KOPT-K1 (cell line): ENCODE results near the gene TECTA.

Experiments
- H3K27ac ChIP-seq: fragments of 200-600 bp; sonication (generic); 2 replicates; pipeline ENCODE4 v1.5.1; 2016; ENCODE audit warnings: antibody characterized with exemption, mild to moderate bottlenecking, low read depth, low read length; ENCODE audit not compliant: poor library complexity, severe bottlenecking
- H3K36me3 ChIP-seq: fragments of 200-600 bp; sonication (generic); 2 replicates; pipeline ENCODE4 v1.5.1; 2017; ENCODE audit warnings: antibody characterized with exemption, mild to moderate bottlenecking, low read length, moderate library complexity; ENCODE audit not compliant: insufficient read depth
- H3K9me3 ChIP-seq: fragments of 200-600 bp; sonication (generic); 2 replicates; pipeline ENCODE4 v1.5.1; 2017; ENCODE audit warnings: antibody characterized with exemption, low read length, mild to moderate bottlenecking; ENCODE audit not compliant: insufficient read depth, poor library complexity, severe bottlenecking

TECTA gene

GRCh38 chr11:121100943-121101342 is at the start of gene TECTA:
Gene TECTA, plus strand, starts transcription at chr11:121101243. Its CDS starts 1,423 bp downstream, at chr11:121102666.
- Histone ChIP-seq H3K36me3 (no peaks in the 10 kb centered on the region), H3K9me3 (no peaks in the 10 kb centered on the region), H3K27ac (no peak within 1 kb of the TSS)

GRCh38 chr11:121053244-121053643 is 47.8 kb upstream of the TECTA start:
- Histone ChIP-seq H3K9me3 (no peaks in the 10 kb centered on the region), H3K36me3 (peaks cover 61% of the 10 kb centered on the region), H3K27ac (no peak overlapping the region)

DNA sequence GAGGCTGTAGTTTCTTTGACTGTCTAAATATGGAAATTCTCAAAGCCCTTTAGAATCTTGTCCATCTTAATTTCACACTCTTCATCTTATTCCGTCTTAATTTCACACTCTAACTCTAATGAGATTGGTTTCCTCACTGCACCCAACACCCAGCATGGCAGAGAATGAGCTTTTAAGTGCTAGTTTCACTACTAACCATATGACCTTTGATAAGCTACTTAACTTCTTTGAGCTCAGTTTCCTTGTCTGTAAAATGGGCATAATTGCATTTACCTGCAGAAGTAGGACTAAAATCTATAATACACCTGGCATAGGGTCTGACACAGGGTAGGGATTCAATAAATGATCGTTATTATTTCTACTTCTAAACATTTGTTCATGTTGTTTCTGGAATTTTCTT is 46.8 kb upstream of the TECTA start:
- Histone ChIP-seq H3K9me3 (no peaks in the 10 kb centered on the region), H3K27ac (no peak overlapping the region), H3K36me3 (peaks cover 55% of the 10 kb centered on the region)

DNA sequence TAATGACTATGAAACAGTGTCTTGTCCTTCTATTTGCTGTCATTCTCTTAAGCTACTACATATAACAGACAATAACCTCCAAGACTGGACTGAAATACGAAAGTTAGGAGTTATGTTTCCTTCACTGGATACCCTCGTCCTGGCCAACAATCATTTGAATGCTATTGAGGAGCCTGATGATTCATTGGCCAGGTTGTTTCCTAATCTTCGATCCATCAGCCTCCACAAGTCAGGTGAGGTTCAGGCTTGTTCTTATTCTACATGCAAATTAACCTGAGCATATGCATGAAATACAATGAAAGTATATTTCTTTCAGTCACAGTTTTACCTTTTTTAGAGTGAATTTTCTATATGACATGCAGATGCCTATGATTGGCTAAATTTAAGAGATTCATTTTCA is 46.0 kb upstream of the TECTA start:
- no peak overlapping the region for H3K27ac ChIP-seq
- H3K36me3 ChIP-seq = peaks cover 57% of the 10 kb centered on the region

DNA sequence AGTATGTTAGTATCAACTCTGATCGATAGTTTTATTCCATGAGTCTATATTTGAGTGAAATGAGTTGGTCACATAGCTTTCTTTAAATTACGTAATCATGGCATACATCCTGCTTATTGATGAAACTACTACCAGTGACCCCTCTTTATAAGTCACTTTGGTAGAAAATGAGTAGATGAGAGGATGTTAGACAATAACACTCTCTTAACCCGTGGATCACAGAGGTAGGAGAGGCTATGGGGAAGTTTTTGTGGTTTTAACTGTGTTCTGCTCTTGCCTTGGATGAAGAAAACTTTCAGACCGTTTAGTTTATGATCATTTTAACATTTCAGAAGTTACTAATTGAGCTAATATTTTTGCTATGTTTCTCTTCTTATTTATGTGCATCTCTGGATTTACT is 43.1 kb upstream of the TECTA start:
- H3K9me3 ChIP-seq = no peaks in the 10 kb centered on the region
- H3K36me3 ChIP-seq = peaks cover 69% of the 10 kb centered on the region
- H3K27ac ChIP-seq = no peak overlapping the region

More for the DNA sequence above, 46.0 kb upstream of the TECTA start:
- no peaks in the 10 kb centered on the region for H3K9me3 ChIP-seq

DNA sequence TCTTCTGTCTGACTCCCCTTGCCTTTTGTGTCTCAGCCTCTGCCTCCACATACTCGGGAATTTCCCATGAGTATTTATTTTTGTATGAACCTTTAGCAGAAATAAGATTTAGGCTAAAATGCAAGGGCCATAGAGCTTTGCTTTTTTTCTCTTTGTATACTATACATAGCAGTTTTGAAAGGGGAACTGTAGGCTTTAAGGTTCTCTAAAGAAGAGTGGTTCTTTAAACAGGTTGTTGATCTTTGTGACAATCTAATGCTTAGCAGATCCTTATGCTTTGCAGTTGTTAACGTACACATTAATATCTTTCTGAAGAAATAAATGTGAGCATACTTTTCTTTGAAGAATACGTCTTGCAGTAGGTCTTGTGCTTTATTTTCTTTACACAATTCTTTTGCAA is 42.1 kb upstream of the TECTA start:
- Histone ChIP-seq H3K36me3 (peaks cover 68% of the 10 kb centered on the region), H3K9me3 (no peaks in the 10 kb centered on the region), H3K27ac (no peak overlapping the region)

- H3K36me3 ChIP-seq = peaks cover 74% of the 10 kb centered on the region
- no peak overlapping the region for H3K27ac ChIP-seq
- H3K9me3 ChIP-seq = no peaks in the 10 kb centered on the region
Measured at GRCh38 chr11:121059605-121060004, 41.4 kb upstream of the TECTA start.

DNA sequence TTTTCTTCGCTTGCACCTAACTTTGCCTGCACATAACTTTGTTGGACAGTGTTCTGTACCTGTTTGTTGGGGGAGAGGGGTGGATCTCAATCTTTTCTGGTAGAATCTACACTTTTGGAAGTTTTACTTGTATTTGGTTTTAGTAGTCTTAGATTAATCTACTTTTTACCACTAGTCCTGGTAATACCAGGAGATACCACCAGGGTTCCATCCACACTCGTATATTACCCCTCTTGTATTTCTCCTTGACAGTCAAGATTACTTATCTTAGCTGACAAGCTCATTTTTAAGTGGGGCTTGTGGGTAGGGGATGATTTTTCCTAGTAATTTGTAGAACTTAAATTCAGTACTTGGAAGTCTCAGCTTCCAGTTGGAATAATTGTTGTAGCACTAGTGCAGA is 37.3 kb upstream of the TECTA start:
- no peak overlapping the region for H3K27ac ChIP-seq
- H3K36me3 ChIP-seq = peaks cover 57% of the 10 kb centered on the region
- peaks cover 4% of the 10 kb centered on the region for H3K9me3 ChIP-seq

DNA sequence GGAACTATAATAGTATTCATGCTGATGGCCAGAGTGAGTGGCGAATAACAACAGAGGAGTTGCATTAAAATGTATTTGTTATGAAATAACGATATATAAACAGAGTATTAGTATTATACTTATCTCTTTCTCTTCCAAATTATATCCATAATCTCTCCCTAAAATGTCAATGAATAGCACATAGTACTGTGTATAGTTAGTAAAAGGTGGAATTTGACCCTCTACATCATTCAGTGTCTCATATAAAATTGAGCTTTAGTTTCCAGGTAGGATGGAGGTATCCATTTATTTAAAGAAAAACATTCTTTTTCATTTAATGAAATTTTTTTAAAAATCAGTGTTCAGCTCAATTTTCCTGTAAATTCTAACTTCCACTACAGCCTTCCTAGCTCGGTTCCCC is 34.4 kb upstream of the TECTA start:
- H3K36me3 ChIP-seq = peaks cover 54% of the 10 kb centered on the region
- H3K27ac ChIP-seq = no peak overlapping the region
- H3K9me3 ChIP-seq = peaks cover 4% of the 10 kb centered on the region

DNA sequence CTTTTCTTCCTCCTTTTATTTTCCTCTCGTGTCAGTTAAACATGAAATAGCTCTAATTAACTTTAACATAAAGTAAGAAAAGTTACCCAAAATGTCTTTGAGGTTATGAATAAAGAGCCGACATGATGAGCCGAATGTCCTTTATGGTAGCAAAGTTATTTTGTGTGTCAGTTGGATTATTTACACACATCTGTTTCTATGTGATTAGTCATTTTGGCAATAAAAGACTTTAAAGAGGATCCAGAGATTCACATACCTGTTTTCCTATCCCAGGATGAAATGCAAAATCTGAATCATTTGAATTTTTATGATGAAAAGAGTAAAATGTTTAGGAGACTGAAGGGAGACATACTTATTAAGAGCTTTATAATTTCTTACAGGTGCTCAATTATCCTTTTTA is 34.0 kb upstream of the TECTA start:
- Histone ChIP-seq H3K9me3 (peaks cover 4% of the 10 kb centered on the region), H3K36me3 (peaks cover 53% of the 10 kb centered on the region), H3K27ac (no peak overlapping the region)

- H3K27ac ChIP-seq = no peak overlapping the region
- H3K36me3 ChIP-seq = peaks cover 50% of the 10 kb centered on the region
- peaks cover 4% of the 10 kb centered on the region for H3K9me3 ChIP-seq
Measured at GRCh38 chr11:121067453-121067852, 33.6 kb upstream of the TECTA start.

DNA sequence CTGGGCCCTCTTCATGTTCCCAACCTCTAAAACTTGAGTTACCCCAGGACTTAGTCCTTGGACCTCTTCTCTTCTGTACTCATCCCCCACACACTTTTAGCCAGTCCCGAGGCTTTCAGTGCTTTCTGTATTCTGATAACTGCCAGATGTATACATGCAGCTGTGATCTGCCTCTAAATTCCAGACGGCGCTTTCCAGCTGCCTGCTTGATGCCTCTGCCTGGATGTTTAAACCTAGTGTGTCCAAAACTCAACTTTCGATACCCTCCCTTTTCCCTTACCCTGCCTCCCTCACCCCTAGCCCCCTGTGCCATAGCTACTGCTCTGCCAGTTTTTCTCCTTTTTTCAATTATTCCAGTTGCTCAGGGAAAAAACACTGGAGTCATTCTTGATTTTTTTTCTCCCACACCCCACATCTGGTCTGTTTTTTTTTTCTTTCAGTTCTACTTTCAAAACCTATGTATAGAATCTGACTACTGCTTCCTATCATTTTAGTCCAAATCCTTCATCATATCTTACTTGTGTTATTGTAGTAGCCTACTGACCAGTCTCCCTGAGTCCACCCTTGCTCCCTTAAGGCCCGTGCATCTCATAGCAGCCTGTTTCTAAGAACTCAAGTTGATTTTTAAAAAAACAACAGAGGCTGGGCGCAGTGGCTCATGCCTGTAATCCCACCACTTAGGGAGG is 32.9 kb upstream of the TECTA start:
- Histone ChIP-seq H3K9me3 (peaks cover 4% of the 10 kb centered on the region), H3K27ac (no peak overlapping the region), H3K36me3 (peaks cover 43% of the 10 kb centered on the region)

DNA sequence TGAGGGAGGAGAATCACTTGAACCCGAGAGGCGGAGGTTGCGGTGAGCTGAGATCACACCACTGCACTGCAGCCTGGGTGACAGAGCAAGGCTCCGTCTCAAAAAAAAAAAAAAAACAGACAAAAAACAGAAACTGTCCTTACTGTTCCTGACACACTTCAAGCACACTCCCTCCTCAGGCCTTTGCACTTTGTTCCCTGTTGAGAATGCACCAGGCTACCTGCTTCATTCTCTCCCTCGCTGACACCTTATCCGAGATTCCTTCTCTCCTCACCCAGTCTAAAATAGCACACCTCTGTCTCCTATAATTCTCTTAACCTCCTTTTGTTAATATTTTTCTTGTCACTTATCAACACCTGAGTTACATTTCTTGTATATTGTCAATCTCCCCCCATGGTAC is 32.3 kb upstream of the TECTA start:
- no peak overlapping the region for H3K27ac ChIP-seq
- H3K9me3 ChIP-seq = peaks cover 4% of the 10 kb centered on the region
- peaks cover 37% of the 10 kb centered on the region for H3K36me3 ChIP-seq

GRCh38 chr11:121070951-121071845 is 29.8 kb upstream of the TECTA start:
- H3K9me3 ChIP-seq = no peaks in the 10 kb centered on the region
- peaks cover 20% of the 10 kb centered on the region for H3K36me3 ChIP-seq
- H3K27ac ChIP-seq = no peak overlapping the region

DNA sequence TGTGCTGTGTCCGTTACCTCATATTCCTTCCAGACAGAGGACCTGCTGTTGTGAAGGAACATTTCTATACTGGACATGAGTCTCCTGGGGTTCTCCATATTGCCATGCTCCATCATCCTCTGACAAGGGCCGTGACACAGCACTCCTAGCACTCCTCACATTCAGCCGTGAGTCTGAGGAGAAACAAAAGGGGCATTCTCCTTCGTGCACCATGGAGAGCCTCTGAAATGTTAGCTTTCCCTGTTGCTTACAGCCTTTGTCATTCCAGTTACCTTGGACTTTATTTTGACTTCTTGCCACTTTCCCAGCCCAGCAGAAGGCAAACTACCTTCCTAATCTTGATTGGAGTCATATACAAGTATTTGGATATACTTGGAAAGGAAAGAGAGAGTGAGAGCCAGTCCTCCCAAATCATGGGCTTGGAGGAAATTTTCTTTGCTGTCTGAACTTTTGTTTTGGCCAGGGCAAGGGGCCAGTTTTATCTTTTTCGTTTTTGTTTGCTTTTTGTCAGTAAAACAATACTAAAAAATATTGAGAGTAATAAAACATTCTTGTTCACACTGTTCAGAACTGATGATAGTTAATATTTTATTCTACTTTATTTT is 29.1 kb upstream of the TECTA start:
- H3K9me3 ChIP-seq = no peaks in the 10 kb centered on the region
- no peak overlapping the region for H3K27ac ChIP-seq
- peaks cover 18% of the 10 kb centered on the region for H3K36me3 ChIP-seq
